HG03103 (cell line): ENCODE measurements around the gene CDKN2B-AS1.

Experiments
- ATAC-seq: cut with Tn5 transposase; IDR thresholded peaks from one replicate; pipeline ENCODE4 v1.9.1; 2021; ENCODE audit warnings: low read depth; ENCODE audit not compliant: unreplicated experiment

The CDKN2B-AS1 gene

DNA sequence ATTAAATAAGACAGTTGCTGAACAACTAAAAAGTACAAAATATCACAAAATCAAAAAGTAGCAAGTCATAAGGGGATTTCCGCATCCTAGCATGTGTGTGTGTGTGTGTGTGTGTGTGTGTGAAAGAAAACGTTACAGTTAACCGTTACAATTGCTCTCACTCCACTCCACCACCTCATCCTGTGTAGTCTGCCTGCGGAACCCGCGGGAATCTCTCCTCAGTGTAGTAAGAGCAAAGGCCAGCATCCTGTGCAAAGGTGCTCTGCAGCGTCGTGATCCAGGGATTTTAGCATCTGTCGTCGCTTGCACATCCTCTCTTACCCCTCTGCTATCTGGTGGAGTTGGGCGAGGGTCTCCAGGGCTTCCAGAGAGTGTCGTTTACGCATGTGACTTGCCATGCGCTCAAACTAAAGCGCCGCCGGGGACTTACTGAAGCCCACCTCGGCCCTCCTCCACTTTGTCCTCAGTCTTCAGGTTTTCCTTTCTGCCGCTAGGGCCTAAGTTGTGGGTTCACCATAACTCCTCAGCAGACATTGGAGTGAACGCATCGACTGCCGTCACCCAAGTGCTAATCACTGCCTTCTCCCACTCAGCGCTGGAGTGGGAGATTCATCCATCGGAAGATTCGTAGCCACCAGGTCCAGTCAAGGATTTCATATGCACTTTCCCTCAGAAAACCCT, 10.6 kb downstream of the CDKN2B-AS1 start:
- no peak for ATAC-seq

DNA sequence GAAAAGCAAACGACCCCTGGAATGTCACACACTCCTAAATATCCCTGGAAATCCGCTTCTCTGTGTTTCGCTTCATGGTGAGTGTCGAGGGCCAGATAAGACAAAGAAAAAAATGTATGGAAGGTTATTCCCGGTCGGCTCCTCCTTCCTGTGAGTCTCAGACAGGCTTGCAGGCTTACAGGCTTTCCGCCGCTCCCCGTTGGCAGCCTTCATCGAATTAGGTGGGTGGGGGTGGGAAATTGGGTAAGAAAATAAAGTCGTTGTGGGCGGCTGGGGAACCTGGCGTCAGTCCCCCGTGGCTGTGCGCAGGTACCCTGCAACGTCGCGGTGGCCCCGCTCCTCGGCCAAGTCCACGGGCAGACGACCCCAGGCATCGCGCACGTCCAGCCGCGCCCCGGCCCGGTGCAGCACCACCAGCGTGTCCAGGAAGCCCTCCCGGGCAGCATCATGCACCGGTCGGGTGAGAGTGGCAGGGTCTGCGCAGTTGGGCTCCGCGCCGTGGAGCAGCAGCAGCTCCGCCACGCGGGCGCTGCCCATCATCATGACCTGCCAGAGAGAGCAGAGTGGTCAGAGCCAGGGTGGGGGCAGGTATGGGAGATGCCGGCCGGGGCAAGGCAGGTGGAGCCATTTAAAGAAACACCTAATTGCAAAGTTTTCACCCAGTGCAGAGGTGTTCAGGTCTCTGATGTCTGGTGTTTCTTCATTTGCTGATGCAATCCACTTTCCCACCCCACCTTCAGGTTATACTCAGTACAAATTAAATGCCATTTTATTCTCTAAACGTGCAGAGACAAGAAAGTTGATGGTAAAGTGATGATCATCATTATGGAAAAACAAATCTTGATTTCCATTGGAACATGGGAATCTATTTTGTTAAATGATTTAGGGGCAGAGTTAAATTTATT, 11.4 kb downstream of the CDKN2B-AS1 start:
- no peak for ATAC-seq

DNA sequence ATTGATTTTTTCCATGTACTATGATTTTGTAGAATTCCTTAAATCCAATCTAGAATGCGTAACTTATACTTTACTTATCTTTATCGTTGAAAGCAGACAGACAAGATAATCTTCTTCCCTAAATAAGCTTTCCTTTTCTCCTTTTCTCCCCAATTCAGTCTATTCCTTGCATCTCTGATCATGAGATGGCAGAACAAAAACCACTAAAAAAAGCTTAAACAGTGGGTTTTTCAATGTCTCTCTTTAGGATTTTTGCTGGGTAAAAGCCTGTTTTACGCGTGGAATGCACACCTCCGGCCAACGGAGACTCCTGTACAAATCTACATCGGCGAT, 13.8 kb downstream of the CDKN2B-AS1 start:
- no peak for ATAC-seq

DNA sequence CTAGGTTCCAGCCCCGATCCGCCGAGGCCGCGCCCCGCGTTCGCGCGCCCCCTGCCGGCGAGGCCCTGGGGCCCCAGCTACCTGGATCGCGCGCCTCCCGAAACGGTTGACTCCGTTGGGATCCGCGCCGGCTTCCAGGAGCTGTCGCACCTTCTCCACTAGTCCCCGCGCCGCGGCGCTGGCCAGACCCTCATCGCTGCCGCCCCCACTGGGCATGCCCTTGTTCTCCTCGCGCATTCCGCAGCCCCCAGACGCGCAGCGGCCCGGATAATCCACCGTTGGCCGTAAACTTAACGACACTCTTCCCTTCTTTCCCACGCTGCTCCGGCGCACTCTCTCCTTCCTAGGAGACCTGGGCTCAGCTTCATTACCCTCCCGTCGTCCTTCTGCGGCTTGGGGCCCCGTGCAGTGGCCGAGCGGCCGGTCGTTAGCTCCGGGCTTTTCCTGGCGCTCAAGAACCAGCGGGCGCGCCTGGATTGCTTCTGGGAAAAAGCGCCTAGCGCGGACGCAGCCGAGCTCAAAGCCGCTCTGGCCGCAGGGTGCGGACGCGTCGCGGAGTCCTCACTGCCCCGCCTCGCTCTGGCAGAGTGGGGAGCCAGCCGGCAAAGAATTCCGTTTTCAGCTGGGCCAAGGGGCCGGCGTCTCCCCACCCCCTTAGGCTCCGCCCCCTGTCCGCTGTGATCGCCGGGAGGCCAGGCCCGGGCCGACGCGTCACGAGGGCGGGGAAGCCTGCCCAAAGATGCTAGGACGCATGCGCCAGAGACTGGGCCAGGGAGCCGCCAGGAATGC, 14.3 kb downstream of the CDKN2B-AS1 start, which contains the start of gene CDKN2B:
Gene CDKN2B (minus strand): TSS at position 589 of the 789 bp plus-strand sequence. CDS start 352 bp downstream, at position 237.
- peak; percentile 88 for ATAC-seq

DNA sequence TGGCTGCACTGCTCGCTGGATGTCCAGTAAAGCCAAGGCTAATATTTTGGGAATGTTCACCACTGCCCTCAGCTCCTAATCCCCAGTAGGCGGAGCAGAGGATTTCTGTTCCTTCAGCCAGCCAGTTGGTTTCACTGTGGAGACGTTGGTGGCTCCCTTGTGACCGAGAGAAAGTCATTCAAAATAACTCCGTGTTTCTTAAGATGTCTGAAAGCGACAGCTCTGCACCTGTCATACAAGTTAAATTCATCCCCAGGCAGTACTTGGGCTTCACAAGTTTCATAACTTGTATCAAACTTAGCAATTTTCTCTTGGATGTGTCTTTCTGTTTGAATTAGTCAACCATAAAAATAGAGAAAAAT, 14.9 kb downstream of the CDKN2B-AS1 start:
- ATAC-seq = peak; percentile 24

DNA sequence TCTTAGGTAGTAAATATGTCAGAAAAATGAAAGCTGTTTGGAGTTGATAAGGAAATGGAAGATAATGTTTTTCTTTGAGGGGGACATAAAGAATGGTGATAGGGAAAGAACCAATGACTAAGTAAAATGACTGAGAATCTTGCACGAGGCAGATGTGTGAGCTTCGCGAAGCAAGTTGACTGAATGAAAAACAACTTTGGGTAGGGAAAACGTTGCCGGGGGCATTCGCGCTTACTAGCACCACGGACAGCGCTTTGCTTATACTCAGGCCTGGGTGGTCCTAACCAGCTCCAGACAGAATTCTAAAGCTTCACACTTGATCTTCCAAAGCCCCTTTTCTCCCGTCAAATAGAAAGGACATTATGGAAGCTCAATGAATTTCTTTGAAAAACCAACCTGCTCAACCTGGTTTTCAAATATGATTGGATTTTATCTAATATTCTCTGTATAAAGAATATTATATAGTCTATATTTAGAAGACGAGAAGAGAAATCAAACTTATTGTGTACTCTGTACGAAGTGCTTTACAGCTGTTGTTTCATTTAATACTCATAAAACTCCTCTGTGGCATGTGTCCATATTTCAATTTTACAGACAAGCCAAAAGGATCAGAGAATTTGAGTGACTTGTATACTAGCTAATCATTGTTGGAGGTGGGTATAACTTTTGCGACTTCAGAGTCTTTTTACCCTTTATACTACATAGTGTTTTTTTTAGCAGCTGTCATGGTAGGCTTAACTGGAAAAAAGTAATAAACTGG, 16.5 kb downstream of the CDKN2B-AS1 start:
- no peak for ATAC-seq

DNA sequence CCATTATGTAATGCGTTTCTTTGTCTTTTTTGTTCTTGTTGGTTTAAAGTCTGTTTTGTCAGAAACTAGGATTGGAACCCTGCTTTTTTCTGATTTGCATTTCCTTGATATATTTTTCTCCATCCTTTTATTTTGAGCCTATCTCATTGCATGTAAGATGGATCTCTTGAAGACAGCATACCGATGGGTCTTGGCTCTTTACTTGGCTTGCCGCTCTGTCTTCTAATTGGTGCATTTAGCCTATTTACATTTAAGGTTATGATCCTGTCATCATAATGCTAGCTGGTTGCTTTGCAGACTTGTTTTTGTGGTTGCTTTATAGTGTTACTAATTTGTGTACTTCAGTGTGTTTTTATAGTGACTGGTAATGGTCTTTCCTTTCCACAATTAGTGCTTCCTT, 27.8 kb downstream of the CDKN2B-AS1 start:
- ATAC-seq = no peak

DNA sequence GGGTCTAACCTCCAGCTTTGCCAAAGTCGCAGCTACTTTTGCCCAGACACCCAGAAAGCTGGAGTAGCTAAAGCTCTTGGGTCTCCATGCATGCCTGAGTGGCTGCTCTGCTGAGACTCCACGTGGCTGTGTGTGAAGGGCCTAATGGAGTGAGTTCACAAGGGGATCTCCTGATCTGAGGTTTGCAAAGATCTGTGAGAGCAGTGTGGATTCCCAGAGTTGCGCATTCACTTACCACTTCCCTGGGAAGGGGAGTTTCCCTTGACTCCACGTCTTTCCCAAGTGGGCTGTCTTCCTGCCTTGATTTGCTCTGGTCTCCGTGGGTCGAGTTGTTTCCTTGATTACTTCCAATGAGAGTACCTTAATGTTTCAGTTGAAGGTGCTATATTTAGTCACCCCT, 32.1 kb downstream of the CDKN2B-AS1 start:
- no peak for ATAC-seq

DNA sequence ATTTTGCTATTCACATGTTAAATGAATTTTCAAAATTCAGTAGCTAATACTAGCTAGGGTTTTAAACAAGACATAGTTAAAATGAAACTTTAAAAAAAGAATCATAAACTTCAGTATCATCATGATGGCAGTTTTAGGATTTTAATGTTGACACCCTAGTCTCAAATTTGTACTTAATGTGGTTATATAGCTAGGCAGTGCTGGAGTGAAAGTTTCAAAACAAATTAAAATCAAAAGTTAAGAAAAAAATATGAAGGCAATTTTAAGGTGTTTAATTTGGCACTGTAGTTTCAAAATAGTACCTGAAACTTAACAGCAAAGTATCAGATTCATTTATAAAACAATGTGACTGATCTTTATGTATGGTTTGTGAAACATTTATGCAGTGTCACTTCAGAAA, 33.8 kb downstream of the CDKN2B-AS1 start:
- ATAC-seq = no peak

DNA sequence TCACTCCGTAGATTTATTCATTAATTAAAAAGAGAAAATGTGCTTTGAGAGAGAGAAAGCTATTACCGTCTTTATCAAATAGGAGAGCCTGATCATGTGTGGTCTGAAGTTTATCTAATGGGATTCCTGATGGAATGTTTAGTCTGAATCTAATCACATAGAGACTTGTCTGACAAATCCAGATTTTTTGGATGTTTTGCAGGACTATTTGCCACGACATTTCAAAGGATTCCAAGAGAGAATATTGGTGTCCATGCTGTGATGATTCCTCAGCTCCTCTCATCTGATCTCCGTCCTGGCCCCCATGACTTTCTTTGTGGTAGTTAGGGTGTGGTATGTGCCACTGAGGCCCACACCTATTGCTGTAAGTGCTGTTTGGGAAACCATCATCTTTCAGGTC, 34.6 kb downstream of the CDKN2B-AS1 start:
- ATAC-seq = no peak

DNA sequence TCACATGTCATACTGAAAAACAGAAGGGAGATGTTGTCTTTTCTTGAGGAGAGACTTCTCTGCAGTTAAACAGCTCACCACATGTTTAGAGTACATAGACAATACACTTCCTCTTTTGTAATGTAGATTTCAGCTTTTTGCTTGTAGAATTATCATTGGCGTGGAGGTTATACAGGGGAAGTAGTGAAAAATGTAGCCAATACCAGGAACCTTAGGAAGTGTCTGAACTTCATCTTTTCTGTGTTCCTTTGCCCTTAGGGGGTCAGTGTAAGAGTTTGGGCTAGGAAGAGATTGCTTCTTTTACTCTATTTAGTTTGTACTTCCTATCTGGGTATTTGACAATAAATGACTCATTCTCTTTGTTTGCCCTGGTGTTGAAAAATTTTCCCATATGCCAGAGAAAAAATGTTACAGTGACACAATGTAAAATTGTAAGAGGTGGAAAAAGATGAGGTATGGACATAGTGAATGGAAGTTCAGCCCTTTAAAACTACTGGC, 35.6 kb downstream of the CDKN2B-AS1 start:
- ATAC-seq = peak; percentile 84

DNA sequence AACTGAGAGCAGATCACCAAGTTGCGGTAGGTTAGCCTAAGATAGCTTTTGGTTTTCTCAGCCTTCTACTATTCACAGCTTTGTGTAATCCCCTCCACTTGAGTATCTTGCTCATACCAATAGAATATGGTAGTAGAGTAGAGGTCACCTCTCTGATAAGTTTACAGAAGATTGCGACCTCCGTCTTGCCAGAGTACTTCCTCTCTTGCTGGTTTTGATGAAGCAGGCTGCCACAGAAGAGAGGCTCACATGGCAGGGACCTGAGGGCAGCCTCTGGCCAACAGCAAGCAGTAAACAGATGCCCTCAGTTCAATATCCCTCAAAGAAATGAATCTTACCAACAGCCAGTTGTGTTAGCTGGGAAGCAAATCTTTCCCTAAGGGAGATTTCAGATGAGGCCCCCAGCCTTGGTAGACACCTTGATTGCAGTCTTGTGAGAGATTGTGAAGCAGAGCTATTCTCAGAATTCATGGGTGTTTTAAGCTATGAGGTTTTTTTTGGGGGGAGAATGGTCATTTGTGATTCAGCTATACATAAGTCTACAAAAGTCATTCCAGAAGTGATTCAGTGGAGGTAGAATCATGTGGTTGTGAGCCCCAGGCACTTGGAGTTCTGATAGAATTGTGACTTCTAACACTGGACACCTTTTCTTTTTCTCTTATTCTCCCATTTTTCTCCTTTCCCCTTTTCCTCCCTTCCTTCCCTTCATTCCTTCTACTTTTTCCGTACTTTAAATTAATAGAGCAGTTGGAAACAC, 37.2 kb downstream of the CDKN2B-AS1 start:
- ATAC-seq = no peak

DNA sequence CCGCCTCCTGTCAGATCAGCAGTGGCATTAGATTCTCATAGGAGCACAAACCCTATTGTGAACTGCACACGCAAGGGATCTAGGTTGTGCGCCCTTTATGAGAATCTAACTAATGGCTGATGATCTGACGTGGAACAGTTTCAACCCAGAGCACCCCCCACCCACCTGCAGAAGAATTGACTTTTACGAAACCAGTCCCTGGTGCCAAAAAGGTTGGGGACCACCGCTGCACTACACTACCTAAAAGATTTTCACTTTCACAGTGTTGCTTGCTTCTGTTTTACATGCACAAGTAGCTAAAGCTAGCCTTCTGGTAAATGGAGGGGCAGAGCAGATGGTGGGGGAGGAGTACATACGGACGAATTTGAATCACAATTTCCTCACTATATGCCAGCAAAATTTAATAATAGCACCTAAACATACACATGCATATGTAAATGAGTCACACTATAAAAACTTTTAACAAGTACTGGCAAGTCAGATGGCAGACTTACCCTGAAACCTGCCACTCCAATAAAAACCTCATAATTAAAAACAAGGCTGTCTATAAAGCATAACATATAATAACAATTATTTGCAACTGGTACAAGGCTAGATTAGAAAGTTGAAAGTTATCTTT, 38.5 kb downstream of the CDKN2B-AS1 start:
- ATAC-seq = no peak

DNA sequence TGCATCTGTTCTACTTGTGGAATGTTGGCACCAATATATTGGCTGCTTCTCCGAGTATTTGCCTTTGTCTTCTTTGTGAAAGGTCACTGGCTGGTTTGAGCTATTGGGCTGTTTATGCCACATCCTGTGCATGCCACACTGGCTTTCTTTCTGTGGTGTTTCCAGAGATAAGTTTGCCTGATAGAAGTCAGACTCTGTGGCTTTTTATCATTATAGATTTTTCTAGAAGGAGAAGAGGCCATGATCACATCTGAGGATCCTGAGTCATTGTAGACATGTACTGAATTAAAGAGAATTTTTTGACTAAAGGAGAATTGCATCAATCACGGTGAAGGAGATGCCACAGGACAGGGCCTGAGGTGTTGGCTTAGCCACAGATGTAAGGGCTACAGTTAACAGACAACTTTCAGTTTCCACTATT, 41.0 kb downstream of the CDKN2B-AS1 start:
- ATAC-seq = no peak

DNA sequence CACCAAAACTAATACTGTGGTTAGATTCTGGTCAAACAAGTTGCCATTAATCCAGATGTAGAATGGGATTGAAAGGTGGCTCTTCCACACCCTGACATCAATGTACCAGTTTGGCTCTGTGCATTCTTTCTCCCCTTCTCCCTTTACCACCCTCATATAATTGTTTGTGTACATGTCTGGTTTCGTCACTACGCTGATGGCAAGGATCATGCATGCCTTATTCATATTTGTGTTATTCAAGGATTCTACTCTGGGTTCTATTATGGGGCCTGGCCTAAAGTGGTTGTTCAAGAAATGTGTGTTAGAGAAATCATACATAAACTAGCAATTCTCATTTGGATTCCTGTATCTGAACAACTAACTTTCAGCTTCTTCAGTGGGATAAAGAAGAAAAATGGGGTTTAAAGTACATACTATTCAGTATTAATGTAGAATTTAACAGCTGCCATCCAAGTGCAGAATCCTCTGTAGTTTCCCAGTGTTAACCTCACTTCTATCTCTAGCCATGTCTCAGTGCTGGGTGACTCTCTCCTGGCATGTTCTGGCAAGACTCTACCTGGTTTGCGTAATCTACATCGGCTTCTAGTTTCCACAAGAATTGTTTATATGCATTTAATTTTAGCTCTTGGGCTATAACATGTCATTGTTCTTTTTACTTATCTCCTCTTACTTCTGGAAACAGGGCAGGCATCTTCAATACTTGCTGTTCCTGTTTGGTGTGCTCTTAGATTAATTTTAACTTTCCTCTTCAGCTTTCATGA, 42.5 kb downstream of the CDKN2B-AS1 start:
- ATAC-seq = no peak

DNA sequence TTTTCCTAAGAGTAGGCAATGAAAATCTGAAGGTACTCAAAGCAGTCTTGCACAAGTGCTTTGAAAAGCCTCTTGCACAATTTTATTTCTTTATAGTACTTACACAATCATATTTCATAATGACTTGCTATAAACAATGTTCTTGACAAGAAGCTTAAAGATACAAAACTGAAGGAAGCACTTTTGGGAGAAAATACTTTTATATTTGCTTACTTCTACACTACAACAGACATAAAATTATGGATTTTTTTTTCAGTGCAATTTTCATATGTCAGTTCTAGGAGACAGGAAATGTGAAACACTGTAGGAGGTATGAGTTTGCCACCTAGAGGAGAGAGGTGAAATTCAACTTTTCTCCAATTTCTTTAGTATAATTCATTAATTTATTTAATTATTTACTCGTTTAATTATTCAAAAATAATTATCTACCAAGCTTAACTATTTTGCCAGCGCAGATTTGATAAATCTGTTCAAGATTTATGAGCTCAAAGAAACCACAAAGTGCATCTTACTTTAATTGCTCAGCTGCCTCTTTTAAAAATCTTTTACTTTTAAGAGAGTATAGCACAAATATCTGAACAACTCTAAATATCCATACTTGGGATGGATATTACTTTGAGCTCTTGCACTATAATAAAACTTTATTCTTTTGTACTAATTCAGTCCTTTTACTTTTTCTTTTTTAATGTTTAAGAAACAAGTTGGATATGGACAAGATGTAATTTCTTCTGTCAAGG, 43.5 kb downstream of the CDKN2B-AS1 start:
- no peak for ATAC-seq

DNA sequence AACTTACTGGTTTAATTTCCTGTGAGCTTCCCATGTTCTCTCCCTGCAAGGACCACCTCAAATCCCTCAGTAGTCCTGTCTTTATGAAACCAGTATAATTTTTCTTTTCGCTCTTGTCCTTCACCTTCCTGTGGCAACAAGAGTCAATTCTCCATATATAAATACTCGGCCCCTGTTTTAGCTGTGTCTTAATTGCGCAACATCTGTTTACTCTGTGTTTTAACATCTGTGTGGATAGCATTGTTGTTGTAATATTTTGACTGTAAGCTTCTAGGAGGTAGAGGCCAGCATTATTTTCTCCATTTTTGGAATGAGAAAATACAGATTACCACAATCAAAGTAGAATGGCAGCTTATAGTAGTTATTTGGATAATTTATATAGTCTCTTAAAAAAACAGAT, 44.7 kb downstream of the CDKN2B-AS1 start:
- no peak for ATAC-seq

DNA sequence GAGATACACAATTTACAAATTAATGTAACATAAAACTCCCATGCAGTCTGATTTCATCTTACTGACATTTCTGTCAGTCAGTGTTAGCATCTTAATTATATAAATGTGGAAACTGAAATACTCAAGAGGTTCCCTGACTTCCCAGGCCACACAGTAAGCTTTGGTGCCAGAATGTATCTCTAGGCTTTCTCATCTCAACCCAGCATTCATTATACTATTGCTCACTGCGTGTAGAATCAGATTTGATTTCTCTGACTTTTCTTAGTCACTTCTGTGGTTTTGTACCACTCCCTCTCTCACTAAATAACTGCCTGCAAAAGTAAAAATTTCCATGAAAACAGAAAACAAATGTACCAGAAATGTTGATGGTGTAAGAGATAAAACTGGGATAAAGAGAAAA, 46.2 kb downstream of the CDKN2B-AS1 start:
- ATAC-seq = no peak
